WERI-Rb-1 (cell line): ENCODE data around the gene DNAH11.
A peak's percentile ranks its signal among the peaks of the same experiment; 100 is the strongest.

ENCODE experiments used
- DNase-seq: peaks from one replicate; pipeline ENCODE4 v3.0.0-alpha.2; 2020
- H3K27ac ChIP-seq: fragments of 250-450 bp; sonication (Bioruptor Pico); 2 replicates; pipeline ENCODE4 v1.5.1; 2020; ENCODE audit warnings: mild to moderate bottlenecking, moderate library complexity
- H3K27me3 ChIP-seq: fragments of 250-450 bp; sonication (Bioruptor Pico); 2 replicates; pipeline ENCODE4 v1.5.1; 2021; ENCODE audit warnings: mild to moderate bottlenecking, low read depth, moderate library complexity; ENCODE audit not compliant: insufficient read depth, severe bottlenecking
- H3K36me3 ChIP-seq: fragments of 250-450 bp; sonication (Bioruptor Pico); 2 replicates; pipeline ENCODE4 v1.5.1; 2020; ENCODE audit warnings: mild to moderate bottlenecking, moderate library complexity
- H3K4me3 ChIP-seq: 2 replicates; pipeline ENCODE4 v1.5.1; 2011; ENCODE audit warnings: low read depth, mild to moderate bottlenecking, control low read depth, low read length
- H3K9me3 ChIP-seq: fragments of 250-450 bp; sonication (Bioruptor Pico); 2 replicates; pipeline ENCODE4 v1.5.1; 2021; ENCODE audit warnings: mild to moderate bottlenecking, moderate library complexity; ENCODE audit not compliant: severe bottlenecking
- TF ChIP-seq, protein P1 (sequence below): IDR thresholded peaks from 2 replicates; pipeline ENCODE4 v1.5.1; 2011; ENCODE audit warnings: low read depth, mild to moderate bottlenecking, control low read depth, inconsistent platforms, low read length

Gene DNAH11

DNA sequence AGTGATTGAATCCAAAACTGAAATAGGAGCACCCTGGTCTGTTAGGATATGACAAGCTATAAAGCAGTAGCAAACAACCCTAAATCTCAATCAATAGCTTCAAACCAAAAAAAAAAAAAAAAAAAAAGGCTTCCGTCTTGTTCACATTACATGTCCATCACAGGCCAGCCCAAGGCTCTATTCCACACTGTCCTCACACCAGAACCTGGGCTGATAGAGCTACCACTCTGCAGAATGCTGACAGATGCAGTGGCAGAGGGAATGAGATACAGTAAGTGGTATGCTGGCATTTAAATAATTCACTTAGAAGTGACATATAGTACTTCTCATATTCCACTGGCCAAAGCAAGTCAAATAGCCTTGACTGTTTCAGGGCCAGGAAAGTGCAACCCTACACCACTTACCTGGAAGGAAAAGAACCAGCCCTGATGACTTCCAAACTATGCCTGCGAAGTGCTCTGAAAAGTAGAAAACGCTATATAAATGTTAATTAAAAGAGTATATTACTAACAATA, 397.1 kb downstream of the DNAH11 start:
- Histone ChIP-seq H3K27ac (no peak overlapping the region), H3K36me3 (no peaks in the 10 kb centered on the region), H3K4me3 (no peak overlapping the region), H3K27me3 (no peaks in the 10 kb centered on the region), H3K9me3 (no peaks in the 10 kb centered on the region)
- TF ChIP-seq, protein P1, sequence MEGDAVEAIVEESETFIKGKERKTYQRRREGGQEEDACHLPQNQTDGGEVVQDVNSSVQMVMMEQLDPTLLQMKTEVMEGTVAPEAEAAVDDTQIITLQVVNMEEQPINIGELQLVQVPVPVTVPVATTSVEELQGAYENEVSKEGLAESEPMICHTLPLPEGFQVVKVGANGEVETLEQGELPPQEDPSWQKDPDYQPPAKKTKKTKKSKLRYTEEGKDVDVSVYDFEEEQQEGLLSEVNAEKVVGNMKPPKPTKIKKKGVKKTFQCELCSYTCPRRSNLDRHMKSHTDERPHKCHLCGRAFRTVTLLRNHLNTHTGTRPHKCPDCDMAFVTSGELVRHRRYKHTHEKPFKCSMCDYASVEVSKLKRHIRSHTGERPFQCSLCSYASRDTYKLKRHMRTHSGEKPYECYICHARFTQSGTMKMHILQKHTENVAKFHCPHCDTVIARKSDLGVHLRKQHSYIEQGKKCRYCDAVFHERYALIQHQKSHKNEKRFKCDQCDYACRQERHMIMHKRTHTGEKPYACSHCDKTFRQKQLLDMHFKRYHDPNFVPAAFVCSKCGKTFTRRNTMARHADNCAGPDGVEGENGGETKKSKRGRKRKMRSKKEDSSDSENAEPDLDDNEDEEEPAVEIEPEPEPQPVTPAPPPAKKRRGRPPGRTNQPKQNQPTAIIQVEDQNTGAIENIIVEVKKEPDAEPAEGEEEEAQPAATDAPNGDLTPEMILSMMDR = no peak
- no peak for DNase-seq

DNA sequence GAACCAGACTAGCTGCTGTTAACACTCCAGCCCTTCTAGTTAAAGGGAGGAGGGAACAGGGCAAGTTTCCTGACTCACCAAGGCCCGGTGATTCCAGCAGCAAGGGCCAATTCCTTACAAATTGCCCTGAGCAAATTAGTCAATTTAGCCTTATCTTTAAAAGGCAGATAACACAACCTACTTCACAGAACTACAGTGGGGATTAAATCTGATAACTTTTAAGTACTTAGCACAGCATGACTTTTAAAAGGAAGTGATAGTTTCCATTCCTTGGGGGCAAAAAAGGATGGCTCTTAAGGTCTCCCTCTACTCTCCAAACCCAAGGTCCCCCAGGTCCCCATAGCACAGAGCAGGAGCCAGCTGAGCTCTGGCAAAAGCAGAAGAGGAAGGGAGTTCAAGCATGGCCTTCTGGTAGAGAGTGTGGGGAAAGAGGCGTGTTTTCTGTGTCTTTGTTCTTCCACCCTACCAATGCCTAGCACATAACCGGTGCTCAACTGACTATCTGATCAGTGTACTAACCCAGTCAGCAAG, 398.8 kb downstream of the DNAH11 start:
- DNase-seq = no peak
- Histone ChIP-seq H3K27ac (no peak overlapping the region), H3K9me3 (no peaks in the 10 kb centered on the region), H3K4me3 (no peak overlapping the region), H3K36me3 (no peaks in the 10 kb centered on the region), H3K27me3 (no peaks in the 10 kb centered on the region)
- TF ChIP-seq, protein P1 = no peak

DNA sequence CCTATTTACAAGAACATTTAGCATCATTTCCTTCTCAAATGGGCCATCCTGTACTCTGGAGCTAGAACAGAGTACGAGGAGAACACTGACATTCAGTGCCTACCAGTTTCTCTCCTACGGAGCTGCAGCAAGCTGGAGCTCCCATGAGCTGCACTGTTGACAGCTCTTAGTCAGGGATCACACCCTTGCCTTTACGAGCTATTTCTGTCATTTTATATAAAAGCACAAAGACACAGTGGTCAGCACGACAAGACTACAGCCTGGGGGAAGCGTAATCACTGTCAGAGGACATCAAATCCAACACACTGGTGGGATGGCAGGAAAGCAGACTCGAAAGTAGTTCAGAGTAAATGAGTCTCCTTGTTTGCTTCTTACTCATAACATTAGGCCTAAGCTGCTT, 400.1 kb downstream of the DNAH11 start:
- no peak for DNase-seq
- H3K36me3 ChIP-seq = no peaks in the 10 kb centered on the region
- no peaks in the 10 kb centered on the region for H3K9me3 ChIP-seq
- TF ChIP-seq, protein P1 = no peak
- H3K27me3 ChIP-seq = no peaks in the 10 kb centered on the region
- H3K27ac ChIP-seq = no peak overlapping the region
- no peak overlapping the region for H3K4me3 ChIP-seq

DNA sequence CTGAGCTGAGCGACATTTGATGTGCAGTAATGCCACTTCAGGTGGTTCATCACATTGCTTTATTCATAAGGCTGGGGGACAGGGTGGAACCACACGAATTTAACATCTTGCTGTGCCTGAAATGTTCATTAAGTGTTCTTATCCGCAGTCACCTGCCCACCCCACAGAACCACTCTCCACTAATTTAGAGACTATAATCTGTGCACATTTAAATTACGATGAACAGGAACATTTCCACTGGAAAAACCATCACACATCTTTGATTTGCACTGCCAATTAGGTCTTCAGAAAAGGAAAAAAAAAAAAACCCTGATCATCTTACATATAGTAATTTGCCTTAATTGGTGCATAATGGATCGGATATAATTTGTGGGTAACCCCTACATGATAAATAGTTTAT, 400.6 kb downstream of the DNAH11 start:
- H3K9me3 ChIP-seq = no peaks in the 10 kb centered on the region
- no peak for DNase-seq
- H3K36me3 ChIP-seq = no peaks in the 10 kb centered on the region
- TF ChIP-seq, protein P1 = no peak
- no peak overlapping the region for H3K4me3 ChIP-seq
- H3K27ac ChIP-seq = no peak overlapping the region
- no peaks in the 10 kb centered on the region for H3K27me3 ChIP-seq

DNA sequence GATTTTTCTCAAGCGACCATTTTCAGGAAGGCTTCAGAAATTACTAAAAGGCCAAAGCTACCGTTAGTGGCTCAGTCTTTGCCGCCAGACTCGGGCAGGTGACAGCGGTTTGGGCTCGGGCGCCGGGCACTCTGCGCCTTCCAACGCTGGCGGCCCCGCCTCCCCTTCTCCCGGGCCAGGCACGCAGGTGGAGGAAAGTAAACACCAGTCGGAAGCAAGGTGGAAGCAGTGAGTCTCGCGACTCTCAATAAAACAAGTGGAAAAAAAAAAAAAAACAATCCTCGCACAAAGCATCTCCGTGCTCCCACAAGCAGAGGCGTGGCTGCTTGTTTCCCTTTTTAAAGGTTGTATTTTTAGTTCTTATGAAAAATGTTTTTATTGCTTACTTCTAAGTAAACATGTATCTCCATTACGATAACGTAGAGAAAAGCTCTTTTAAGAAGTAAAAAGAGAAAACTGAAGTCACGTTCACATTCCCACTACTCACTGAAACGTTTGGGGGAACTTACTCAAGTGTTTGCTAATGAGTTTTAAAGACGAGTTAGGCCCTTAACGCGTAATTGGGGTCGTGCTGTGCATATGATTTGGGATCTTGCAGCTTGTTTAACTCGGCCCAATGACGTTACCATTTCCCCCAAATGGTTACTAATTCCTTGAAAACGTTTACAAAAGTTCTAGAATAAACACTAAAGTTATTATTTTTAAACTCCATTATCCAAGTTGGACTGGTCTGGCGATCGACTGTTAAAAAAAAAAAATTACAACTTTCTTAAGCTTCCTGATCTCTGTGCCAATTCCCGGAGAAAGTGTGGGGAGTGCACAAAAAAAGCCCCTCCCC, 402.0 kb downstream of the DNAH11 start:
- Histone ChIP-seq H3K9me3 (no peaks in the 10 kb centered on the region), H3K27me3 (no peaks in the 10 kb centered on the region), H3K27ac (peak overlapping the region; percentile 91), H3K4me3 (peak overlapping the region; percentile 78), H3K36me3 (no peaks in the 10 kb centered on the region)
- DNase-seq = peak; percentile 35
- TF ChIP-seq, protein P1 = no peak
